BJ (cell line): ENCODE data around the gene EZH2. TPM values are rescaled to one million over a fixed set of nuclear protein-coding genes. Genes with fewer than 3 reads are reported as not detected.

Experiments used
- CTCF ChIA-PET: fragments of 350-600 bp; formaldehyde crosslinking; extraction: SDS; loops from one replicate; lab custom pipeline; 2021; ENCODE audit warnings: antibody characterized with exemption, inconsistent platforms; lab: Yijun Ruan, JAX
- POLR2A ChIA-PET: fragments of 300-600 bp; sonication (Branson Sonifier 250); formaldehyde crosslinking; extraction: SDS; loops from one replicate; lab custom pipeline; 2021; ENCODE audit warnings: antibody characterized with exemption; lab: Charles Lee
- DNase-seq: peaks from one replicate; pipeline ENCODE4 v3.0.0-alpha.2; 2011; ENCODE audit warnings: low read depth
- H3K27me3 ChIP-seq: 2 replicates; pipeline ENCODE4 v1.6.0; 2011; ENCODE audit warnings: low read length; ENCODE audit not compliant: control insufficient read depth, insufficient read depth
- H3K36me3 ChIP-seq: 2 replicates; pipeline ENCODE4 v1.5.1; 2011; ENCODE audit warnings: low read length; ENCODE audit not compliant: control insufficient read depth, insufficient read depth
- H3K4me3 ChIP-seq: 2 replicates; pipeline ENCODE4 v1.5.1; 2011; ENCODE audit warnings: low read depth, mild to moderate bottlenecking, control low read depth, low read length
- polyA plus RNA-seq: library from polyadenylated mRNA; depleted of rRNA; stranded (reverse); fragments of >200 nt; gene quantifications from 2 replicates; pipeline ENCODE4 v1.2.3, GENCODE V29; 2011
- TF ChIP-seq, protein P1 (sequence below): IDR thresholded peaks from 2 replicates; pipeline ENCODE4 v1.5.1; 2011; ENCODE audit warnings: low read depth, mild to moderate bottlenecking, control low read depth, inconsistent platforms, low read length, moderate library complexity; ENCODE audit not compliant: insufficient read depth

The EZH2 gene
- polyA plus RNA-seq, 1 experiment = 11.0 TPM

DNA sequence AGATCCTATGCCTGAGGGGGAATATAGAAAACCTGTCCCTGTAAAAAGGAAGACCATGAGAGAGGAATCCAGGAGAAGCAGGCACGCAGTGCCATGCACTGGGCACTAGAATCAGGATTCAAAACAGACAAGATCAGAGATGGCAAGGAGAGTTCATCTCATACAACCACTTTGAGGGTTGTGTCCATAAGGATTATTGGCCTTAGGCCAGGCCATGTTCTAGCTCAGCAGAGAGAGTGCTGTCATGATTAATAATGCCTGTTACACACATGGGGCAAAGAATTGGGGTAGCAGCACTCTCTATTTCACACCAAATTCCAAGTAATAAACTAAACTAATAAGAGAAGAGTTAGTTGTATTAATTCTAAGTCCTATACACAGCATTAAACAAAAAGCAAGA lies 29.1 kb downstream of the EZH2 start:
- TF ChIP-seq, protein P1, sequence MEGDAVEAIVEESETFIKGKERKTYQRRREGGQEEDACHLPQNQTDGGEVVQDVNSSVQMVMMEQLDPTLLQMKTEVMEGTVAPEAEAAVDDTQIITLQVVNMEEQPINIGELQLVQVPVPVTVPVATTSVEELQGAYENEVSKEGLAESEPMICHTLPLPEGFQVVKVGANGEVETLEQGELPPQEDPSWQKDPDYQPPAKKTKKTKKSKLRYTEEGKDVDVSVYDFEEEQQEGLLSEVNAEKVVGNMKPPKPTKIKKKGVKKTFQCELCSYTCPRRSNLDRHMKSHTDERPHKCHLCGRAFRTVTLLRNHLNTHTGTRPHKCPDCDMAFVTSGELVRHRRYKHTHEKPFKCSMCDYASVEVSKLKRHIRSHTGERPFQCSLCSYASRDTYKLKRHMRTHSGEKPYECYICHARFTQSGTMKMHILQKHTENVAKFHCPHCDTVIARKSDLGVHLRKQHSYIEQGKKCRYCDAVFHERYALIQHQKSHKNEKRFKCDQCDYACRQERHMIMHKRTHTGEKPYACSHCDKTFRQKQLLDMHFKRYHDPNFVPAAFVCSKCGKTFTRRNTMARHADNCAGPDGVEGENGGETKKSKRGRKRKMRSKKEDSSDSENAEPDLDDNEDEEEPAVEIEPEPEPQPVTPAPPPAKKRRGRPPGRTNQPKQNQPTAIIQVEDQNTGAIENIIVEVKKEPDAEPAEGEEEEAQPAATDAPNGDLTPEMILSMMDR = no peak
- ChIA-PET CTCF (interaction anchor here (2.0 kb wide), 1 partner anchor 8 kb away, joined by 8 read pairs; no protein-coding TSS in a partner anchor), POLR2A (no interaction called here)
- Histone ChIP-seq H3K4me3 (no peak overlapping the region), H3K36me3 (no peaks in the 10 kb centered on the region), H3K27me3 (no peaks in the 10 kb centered on the region)
- no peak for DNase-seq

DNA sequence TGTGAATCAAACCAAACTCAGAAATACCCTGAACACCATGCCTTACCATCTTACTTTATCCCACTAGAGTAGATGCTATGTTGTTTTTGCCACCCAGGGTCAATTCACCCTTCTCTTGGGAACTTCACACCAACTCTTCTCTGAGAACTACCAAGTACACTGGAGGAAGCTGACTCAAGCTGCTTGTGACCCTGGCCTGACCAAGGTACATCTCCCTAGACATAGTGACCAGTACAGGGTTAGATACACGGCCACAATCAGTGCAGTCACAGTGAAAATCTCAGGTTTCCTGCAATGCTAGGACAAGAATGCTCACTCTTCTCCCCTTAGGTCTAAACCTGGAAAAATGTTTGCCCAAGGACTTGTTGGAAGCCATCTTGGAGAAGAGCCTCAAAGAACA lies 31.8 kb downstream of the EZH2 start:
- ChIA-PET CTCF (no interaction called here), POLR2A (no interaction called here)
- Histone ChIP-seq H3K36me3 (no peaks in the 10 kb centered on the region), H3K4me3 (no peak overlapping the region), H3K27me3 (no peaks in the 10 kb centered on the region)
- no peak for DNase-seq
- TF ChIP-seq, protein P1 = no peak

DNA sequence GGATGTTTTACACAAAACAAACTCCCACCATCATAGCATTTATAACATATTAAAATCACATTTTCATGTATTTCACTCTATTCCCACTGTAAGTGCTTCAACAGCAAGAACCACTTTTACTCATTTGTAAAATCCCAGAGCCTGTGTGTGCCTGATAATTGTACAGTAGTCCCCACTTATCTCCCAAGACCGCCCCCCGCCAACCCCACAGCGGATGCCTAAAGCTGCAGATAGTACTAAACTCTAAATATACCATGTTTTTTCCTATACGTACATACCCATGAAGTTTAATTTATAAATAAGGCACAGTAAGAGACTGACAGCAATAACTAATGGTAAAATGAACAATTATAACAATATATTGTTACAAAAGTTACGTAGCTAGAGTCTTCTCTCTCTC lies 33.5 kb downstream of the EZH2 start:
- ChIA-PET CTCF (interaction anchor here (1.2 kb wide), 1 partner anchor 10 kb away, joined by 3 read pairs; no protein-coding TSS in a partner anchor), POLR2A (interaction anchor here (0.7 kb wide), 1 partner anchor 36 kb away, joined by 3 read pairs; no protein-coding TSS in a partner anchor)
- TF ChIP-seq, protein P1 = no peak
- DNase-seq = no peak
- no peak overlapping the region for H3K4me3 ChIP-seq
- H3K36me3 ChIP-seq = no peaks in the 10 kb centered on the region
- no peaks in the 10 kb centered on the region for H3K27me3 ChIP-seq

DNA sequence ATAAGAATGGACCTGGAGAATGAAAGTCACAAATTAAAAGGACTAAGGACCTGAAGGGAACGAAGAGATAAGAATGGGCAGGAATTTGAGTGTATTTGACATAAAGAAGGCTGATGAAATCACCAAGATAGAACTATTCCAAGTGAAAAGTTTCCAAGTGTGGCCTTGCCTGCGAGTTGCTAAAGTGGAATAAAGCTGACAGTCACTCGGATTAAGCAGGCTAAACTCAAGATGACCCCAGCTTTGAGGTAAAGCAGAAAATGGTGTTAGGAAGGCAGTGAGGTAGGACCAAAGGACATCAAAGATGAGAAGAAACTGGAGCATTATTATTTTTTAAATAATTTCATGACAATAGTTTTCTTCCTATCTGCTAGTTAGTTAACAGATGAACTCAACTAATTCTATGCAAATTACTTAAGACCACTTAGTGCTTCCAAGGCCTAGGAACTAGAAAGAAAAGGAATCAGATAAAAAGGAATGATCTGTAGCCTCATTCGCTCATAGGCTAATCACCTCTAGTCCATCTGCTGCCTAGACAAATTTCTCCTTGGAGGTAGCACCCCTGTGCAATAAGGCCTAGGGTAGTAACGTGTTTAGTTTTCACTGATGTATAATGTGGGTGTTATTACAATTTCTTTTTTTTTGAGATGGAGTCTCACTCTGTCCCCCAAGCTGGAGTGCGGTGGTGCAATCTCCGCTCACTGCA lies 34.5 kb downstream of the EZH2 start:
- TF ChIP-seq, protein P1 = no peak
- Histone ChIP-seq H3K4me3 (no peak overlapping the region), H3K36me3 (no peaks in the 10 kb centered on the region), H3K27me3 (no peaks in the 10 kb centered on the region)
- ChIA-PET CTCF (no interaction called here), POLR2A (no interaction called here)
- DNase-seq = no peak

DNA sequence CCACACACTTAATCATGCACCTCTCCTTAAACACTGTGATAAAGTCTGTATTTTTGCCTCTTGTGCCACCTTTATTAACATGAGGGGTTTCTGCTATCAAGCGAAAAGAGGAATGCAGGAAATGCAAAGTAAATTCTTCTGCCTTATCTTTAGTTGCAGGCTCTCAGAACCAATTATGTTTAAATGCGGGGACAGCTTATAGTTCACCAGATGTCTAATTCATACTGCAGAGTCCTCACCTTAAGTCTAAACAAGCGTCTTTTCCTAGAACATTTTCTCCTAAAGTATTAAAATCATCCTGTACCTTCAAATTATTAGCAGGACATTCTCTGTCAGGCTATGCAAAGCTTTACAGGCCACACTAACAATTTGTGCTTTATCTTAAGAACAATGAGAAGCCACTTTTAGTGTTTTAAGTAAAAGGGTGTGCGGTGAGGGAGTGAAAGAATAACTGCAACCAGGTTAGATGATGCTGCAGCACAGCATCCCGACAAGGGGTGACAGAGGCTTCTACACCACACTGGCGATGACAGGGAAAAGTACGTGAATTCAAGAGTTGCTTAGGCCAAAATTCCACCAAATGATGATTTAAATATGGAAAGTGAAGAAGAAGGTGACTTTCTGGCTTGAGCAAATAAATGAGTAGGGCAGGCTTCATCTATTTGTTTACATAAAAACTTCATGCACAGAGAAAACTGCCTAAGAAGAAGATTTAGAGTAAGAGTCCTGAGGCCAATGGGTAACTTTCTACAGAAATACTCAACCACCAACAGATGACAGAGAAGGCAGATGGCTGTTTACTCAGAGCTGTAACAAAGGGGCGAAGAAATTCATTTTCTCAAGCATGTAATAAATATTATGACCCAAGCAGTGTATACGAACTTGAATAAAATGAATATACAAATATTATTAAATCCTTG lies 36.0 kb downstream of the EZH2 start:
- no peak overlapping the region for H3K4me3 ChIP-seq
- H3K27me3 ChIP-seq = no peaks in the 10 kb centered on the region
- TF ChIP-seq, protein P1 = no peak
- POLR2A ChIA-PET = interaction anchor here (0.6 kb wide), 1 partner anchor 13 kb away, joined by 3 read pairs; no protein-coding TSS in a partner anchor
- H3K36me3 ChIP-seq = no peaks in the 10 kb centered on the region
- CTCF ChIA-PET = interaction anchor here (0.6 to 1.5 kb wide), 3 partner anchors 10 to 119 kb away, joined by 3 read pairs; no protein-coding TSS in a partner anchor
- no peak for DNase-seq
